GM23338 (cell line): Measurements from ENCODE around the gene ZNF189. TPM values are rescaled to one million over a fixed set of nuclear protein-coding genes. Genes with fewer than 3 reads are reported as not detected.

Experiments used
- ATAC-seq: fragments of 200-7000 bp; cut with Tn5 transposase; 3 replicates; pipeline ENCODE4 v1.9.1; 2020
- DNase-seq: peaks from one replicate; pipeline ENCODE4 v3.0.0-alpha.2; 2015; ENCODE audit warnings: low spot score
- H2AFZ ChIP-seq: fragments of 200-600 bp; sonication (generic); 2 replicates; pipeline ENCODE4 v1.8.0; 2016; ENCODE audit warnings: antibody characterized with exemption, mild to moderate bottlenecking, moderate library complexity
- H3F3A ChIP-seq: fragments of 200-600 bp; sonication (generic); replicated peaks from 2 replicates; pipeline ENCODE4 v1.8.0; 2017; ENCODE audit warnings: antibody characterized with exemption, mixed run types, low read depth
- H3K27ac ChIP-seq: fragments of 200-600 bp; sonication (generic); 2 replicates; pipeline ENCODE4 v1.6.1; 2016; ENCODE audit warnings: low read depth
- H3K27me3 ChIP-seq: fragments of 200-600 bp; sonication (generic); 2 replicates; pipeline ENCODE4 v1.8.0; 2016; ENCODE audit warnings: mild to moderate bottlenecking, mixed run types, moderate library complexity; ENCODE audit not compliant: insufficient read depth
- H3K36me3 ChIP-seq: fragments of 200-600 bp; sonication (generic); 2 replicates; pipeline ENCODE4 v1.8.0; 2016; ENCODE audit warnings: mild to moderate bottlenecking; ENCODE audit not compliant: insufficient read depth
- H3K4me1 ChIP-seq: fragments of 200-600 bp; sonication (generic); 2 replicates; pipeline ENCODE4 v1.8.0; 2016; ENCODE audit warnings: mild to moderate bottlenecking, moderate library complexity; ENCODE audit not compliant: insufficient read depth
- H3K4me2 ChIP-seq: fragments of 200-600 bp; sonication (generic); 2 replicates; pipeline ENCODE4 v1.7.1; 2017; ENCODE audit warnings: mixed run types
- H3K4me3 ChIP-seq: fragments of 200-600 bp; sonication (generic); 2 replicates; pipeline ENCODE4 v1.6.1; 2016; ENCODE audit warnings: mixed run types
- H3K79me2 ChIP-seq: fragments of 200-600 bp; sonication (generic); replicated peaks from 2 replicates; pipeline ENCODE4 v1.8.0; 2017; ENCODE audit warnings: mild to moderate bottlenecking; ENCODE audit not compliant: insufficient read depth
- H3K9me2 ChIP-seq: fragments of 200-600 bp; sonication (generic); 2 replicates; pipeline ENCODE4 v1.8.0; 2017; ENCODE audit not compliant: insufficient read depth
- H4K20me1 ChIP-seq: fragments of 200-600 bp; sonication (generic); replicated peaks from 2 replicates; pipeline ENCODE4 v1.8.0; 2017; ENCODE audit warnings: mild to moderate bottlenecking; ENCODE audit not compliant: insufficient read depth
- H3K27ac Mint-ChIP-seq: 2 replicates; pipeline ENCODE4 v1.8.0; 2020; ENCODE audit warnings: inconsistent platforms, mild to moderate bottlenecking, moderate library complexity, mixed read lengths
- H3K27me3 Mint-ChIP-seq: 3 replicates; pipeline ENCODE4 v1.8.0; 2022; ENCODE audit warnings: low read depth, mild to moderate bottlenecking, moderate library complexity, mixed read lengths, inconsistent platforms; ENCODE audit not compliant: insufficient read depth, poor library complexity
- H3K36me3 Mint-ChIP-seq: 3 replicates; pipeline ENCODE4 v1.8.0; 2021; ENCODE audit warnings: low read depth, mild to moderate bottlenecking, inconsistent platforms, moderate library complexity, mixed read lengths
- H3K4me1 Mint-ChIP-seq: 3 replicates; pipeline ENCODE4 v1.8.0; 2020; ENCODE audit warnings: mild to moderate bottlenecking, inconsistent platforms, mixed read lengths
- H3K4me3 Mint-ChIP-seq: 3 replicates; pipeline ENCODE4 v1.8.0; 2021; ENCODE audit warnings: moderate library complexity, mild to moderate bottlenecking, inconsistent platforms, mixed read lengths
- H3K9me3 Mint-ChIP-seq: 3 replicates; pipeline ENCODE4 v1.8.0; 2020; ENCODE audit warnings: moderate library complexity, mild to moderate bottlenecking, inconsistent platforms, mixed read lengths
- CTCF ChIP-seq, 2 experiments: fragments of 200-600 bp in 1 of 2; sonication (generic) in 1 of 2; conservative IDR thresholded peaks; 2 replicates each; pipeline versions ENCODE4 v1.5.1 to v1.6.1; 2016 to 2017; ENCODE audit warnings: antibody characterized with exemption in 2 of 2, low read depth in 2 of 2, mild to moderate bottlenecking in 2 of 2, moderate library complexity in 1 of 2
- EZH2 ChIP-seq: fragments of 200-600 bp; sonication (generic); IDR thresholded peaks from one replicate; pipeline ENCODE4 v1.8.0; 2017; ENCODE audit warnings: antibody characterized with exemption, mild to moderate bottlenecking, low read depth; ENCODE audit not compliant: unreplicated experiment
- EZH2phosphoT487 ChIP-seq: fragments of 200-600 bp; sonication (generic); IDR thresholded peaks from one replicate; pipeline ENCODE4 v1.8.1; 2018; ENCODE audit warnings: antibody characterized with exemption; ENCODE audit not compliant: unreplicated experiment
- JUNB ChIP-seq: IDR thresholded peaks from one replicate; pipeline ENCODE4 v1.6.1; 2016; ENCODE audit warnings: antibody characterized with exemption; ENCODE audit not compliant: unreplicated experiment
- POLR2AphosphoS5 ChIP-seq: IDR thresholded peaks from 2 replicates; pipeline ENCODE4 v1.6.1; 2016; ENCODE audit warnings: antibody characterized with exemption, low read depth
- REST ChIP-seq: IDR thresholded peaks from one replicate; pipeline ENCODE4 v1.6.1; 2018; ENCODE audit warnings: antibody characterized with exemption; ENCODE audit not compliant: unreplicated experiment
- ZNF114 ChIP-seq: fragments of 250-450 bp; sonication (Bioruptor Pico); IDR thresholded peaks from 2 replicates; pipeline ENCODE4 v1.5.0; 2020; ENCODE audit warnings: mild to moderate bottlenecking, moderate library complexity
- polyA plus RNA-seq: library from polyadenylated mRNA; unstranded; fragments of >200 nt; fragmentation: Nextera tagmentation; extraction: Ambion mirVana; gene quantifications from 2 replicates; pipeline ENCODE4 v1.2.1, GENCODE V29; 2016
- total RNA-seq: library from RNA; depleted of rRNA; stranded (reverse); fragments of >200 nt; shearing (Covaris generic); gene quantifications from 2 replicates; pipeline ENCODE4 v1.2.3, GENCODE V29; 2014
- TF ChIP-seq, protein P1 (sequence below): fragments of 250-450 bp; sonication (Bioruptor Pico); IDR thresholded peaks from 2 replicates; pipeline ENCODE4 v1.5.0; 2020; ENCODE audit warnings: mild to moderate bottlenecking, moderate library complexity

Gene ZNF189
- total and polyA plus RNA-seq, 2 experiments from 2014 or later: 5.8 to 10.6 TPM

GRCh38 chr9:101450931-101451330 is 52.3 kb downstream of the ZNF189 start (continued):
- TF ChIP-seq, protein P1, sequence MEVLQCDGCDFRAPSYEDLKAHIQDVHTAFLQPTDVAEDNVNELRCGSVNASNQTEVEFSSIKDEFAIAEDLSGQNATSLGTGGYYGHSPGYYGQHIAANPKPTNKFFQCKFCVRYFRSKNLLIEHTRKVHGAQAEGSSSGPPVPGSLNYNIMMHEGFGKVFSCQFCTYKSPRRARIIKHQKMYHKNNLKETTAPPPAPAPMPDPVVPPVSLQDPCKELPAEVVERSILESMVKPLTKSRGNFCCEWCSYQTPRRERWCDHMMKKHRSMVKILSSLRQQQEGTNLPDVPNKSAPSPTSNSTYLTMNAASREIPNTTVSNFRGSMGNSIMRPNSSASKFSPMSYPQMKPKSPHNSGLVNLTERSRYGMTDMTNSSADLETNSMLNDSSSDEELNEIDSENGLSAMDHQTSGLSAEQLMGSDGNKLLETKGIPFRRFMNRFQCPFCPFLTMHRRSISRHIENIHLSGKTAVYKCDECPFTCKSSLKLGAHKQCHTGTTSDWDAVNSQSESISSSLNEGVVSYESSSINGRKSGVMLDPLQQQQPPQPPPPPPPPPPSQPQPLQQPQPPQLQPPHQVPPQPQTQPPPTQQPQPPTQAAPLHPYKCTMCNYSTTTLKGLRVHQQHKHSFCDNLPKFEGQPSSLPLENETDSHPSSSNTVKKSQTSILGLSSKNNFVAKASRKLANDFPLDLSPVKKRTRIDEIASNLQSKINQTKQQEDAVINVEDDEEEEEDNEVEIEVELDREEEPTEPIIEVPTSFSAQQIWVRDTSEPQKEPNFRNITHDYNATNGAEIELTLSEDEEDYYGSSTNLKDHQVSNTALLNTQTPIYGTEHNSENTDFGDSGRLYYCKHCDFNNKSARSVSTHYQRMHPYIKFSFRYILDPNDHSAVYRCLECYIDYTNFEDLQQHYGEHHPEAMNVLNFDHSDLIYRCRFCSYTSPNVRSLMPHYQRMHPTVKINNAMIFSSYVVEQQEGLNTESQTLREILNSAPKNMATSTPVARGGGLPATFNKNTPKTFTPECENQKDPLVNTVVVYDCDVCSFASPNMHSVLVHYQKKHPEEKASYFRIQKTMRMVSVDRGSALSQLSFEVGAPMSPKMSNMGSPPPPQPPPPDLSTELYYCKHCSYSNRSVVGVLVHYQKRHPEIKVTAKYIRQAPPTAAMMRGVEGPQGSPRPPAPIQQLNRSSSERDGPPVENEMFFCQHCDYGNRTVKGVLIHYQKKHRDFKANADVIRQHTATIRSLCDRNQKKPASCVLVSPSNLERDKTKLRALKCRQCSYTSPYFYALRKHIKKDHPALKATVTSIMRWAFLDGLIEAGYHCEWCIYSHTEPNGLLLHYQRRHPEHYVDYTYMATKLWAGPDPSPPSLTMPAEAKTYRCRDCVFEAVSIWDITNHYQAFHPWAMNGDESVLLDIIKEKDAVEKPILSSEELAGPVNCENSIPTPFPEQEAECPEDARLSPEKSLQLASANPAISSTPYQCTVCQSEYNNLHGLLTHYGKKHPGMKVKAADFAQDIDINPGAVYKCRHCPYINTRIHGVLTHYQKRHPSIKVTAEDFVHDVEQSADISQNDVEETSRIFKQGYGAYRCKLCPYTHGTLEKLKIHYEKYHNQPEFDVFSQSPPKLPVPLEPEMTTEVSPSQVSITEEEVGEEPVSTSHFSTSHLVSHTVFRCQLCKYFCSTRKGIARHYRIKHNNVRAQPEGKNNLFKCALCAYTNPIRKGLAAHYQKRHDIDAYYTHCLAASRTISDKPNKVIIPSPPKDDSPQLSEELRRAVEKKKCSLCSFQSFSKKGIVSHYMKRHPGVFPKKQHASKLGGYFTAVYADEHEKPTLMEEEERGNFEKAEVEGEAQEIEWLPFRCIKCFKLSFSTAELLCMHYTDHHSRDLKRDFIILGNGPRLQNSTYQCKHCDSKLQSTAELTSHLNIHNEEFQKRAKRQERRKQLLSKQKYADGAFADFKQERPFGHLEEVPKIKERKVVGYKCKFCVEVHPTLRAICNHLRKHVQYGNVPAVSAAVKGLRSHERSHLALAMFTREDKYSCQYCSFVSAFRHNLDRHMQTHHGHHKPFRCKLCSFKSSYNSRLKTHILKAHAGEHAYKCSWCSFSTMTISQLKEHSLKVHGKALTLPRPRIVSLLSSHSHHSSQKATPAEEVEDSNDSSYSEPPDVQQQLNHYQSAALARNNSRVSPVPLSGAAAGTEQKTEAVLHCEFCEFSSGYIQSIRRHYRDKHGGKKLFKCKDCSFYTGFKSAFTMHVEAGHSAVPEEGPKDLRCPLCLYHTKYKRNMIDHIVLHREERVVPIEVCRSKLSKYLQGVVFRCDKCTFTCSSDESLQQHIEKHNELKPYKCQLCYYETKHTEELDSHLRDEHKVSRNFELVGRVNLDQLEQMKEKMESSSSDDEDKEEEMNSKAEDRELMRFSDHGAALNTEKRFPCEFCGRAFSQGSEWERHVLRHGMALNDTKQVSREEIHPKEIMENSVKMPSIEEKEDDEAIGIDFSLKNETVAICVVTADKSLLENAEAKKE (CRISPR knock-in tag): no peak
- TF ChIP-seq EZH2phosphoT487 (no peak), CTCF (conservative IDR thresholded peaks at IDR 0.05; ENCODE audit: low read depth in 2 of 2) (no peak), ZNF114 (CRISPR knock-in tag) (no peak)

DNA sequence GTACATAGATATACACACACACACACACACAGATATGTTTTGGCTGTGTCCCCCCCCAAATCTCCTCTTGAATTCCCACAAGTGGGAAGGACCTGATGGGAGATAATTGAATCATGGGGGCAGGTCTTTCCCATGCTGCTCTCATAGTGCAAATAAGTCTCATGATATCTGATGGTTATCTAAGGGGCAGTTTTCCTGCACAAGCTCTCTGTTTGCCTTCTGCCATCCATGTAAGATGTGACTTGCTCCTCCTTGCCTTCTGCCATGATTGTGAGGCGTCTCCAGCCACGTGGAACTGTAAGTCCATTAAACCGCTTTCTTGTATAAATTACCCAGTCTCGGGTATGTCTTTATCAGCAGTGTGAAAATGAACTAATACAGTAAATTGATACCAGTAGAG is 52.8 kb downstream of the ZNF189 start:
- H3K4me1 ChIP-seq: peaks cover 5% of the 10 kb centered on the region
- H3F3A ChIP-seq: no peaks in the 10 kb centered on the region
- Mint-ChIP-seq H3K9me3 (peaks cover 22% of the 10 kb centered on the region), H3K27me3 (peaks cover 4% of the 10 kb centered on the region), H3K4me3 (no peak overlapping the region), H3K36me3 (peaks cover 22% of the 10 kb centered on the region), H3K27ac (no peak overlapping the region), H3K4me1 (peaks cover 9% of the 10 kb centered on the region)
- H2AFZ ChIP-seq: no peak overlapping the region
- H3K4me2 ChIP-seq: no peak overlapping the region
- no peak overlapping the region for H3K27ac ChIP-seq
- no peaks in the 10 kb centered on the region for H4K20me1 ChIP-seq
- H3K79me2 ChIP-seq: no peaks in the 10 kb centered on the region
- no peak overlapping the region for H3K4me3 ChIP-seq
- ATAC-seq (no peak), DNase-seq (no peak)
- peaks cover 3% of the 10 kb centered on the region; the same call in 1 of the 2 replicates for H3K9me2 ChIP-seq
- no peaks in the 10 kb centered on the region for H3K36me3 ChIP-seq
- H3K27me3 ChIP-seq: no peaks in the 10 kb centered on the region
- no peak for TF ChIP-seq EZH2
- TF ChIP-seq REST: no peak
- no peak for TF ChIP-seq POLR2AphosphoS5
- TF ChIP-seq JUNB: no peak
